ENCODE measurements around the gene SHE. TPM values are rescaled to one million over a fixed set of nuclear protein-coding genes. Genes with fewer than 3 reads are reported as not detected.
A peak's percentile ranks its signal among the peaks of the same experiment; 100 is the strongest.

Gene SHE
- polyA plus RNA-seq, 1 experiment, result not detected

- peaks cover 3% of the 10 kb centered on the region for H3K27me3 ChIP-seq (ENCODE audit: control insufficient read depth, insufficient read depth, low read length)
- POLR2A ChIA-PET, result no interaction called here
- DNase-seq (ENCODE audit: low read depth, low spot score), result no peak
- no peak overlapping the region for H3K4me3 ChIP-seq (ENCODE audit: low read depth, low read length)
- TF ChIP-seq, protein P1, sequence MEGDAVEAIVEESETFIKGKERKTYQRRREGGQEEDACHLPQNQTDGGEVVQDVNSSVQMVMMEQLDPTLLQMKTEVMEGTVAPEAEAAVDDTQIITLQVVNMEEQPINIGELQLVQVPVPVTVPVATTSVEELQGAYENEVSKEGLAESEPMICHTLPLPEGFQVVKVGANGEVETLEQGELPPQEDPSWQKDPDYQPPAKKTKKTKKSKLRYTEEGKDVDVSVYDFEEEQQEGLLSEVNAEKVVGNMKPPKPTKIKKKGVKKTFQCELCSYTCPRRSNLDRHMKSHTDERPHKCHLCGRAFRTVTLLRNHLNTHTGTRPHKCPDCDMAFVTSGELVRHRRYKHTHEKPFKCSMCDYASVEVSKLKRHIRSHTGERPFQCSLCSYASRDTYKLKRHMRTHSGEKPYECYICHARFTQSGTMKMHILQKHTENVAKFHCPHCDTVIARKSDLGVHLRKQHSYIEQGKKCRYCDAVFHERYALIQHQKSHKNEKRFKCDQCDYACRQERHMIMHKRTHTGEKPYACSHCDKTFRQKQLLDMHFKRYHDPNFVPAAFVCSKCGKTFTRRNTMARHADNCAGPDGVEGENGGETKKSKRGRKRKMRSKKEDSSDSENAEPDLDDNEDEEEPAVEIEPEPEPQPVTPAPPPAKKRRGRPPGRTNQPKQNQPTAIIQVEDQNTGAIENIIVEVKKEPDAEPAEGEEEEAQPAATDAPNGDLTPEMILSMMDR (IDR thresholded peaks at IDR 0.05; ENCODE audit: low read depth, low read length), result no peak
- no peaks in the 10 kb centered on the region for H3K9me3 ChIP-seq (ENCODE audit: control insufficient read depth, insufficient read depth, low read length)
- no peak overlapping the region for H3K27ac ChIP-seq (ENCODE audit: low read depth, low read length)
- CTCF ChIA-PET, result interaction anchor here (0.6 to 8.7 kb wide), 13 partner anchors 9 to 605 kb away, joined by 3 to 122 read pairs (median 4); no protein-coding TSS in a partner anchor
These were observed 21.2 kb downstream of the SHE start for GRCh38 chr1:154481053-154481452.

DNA sequence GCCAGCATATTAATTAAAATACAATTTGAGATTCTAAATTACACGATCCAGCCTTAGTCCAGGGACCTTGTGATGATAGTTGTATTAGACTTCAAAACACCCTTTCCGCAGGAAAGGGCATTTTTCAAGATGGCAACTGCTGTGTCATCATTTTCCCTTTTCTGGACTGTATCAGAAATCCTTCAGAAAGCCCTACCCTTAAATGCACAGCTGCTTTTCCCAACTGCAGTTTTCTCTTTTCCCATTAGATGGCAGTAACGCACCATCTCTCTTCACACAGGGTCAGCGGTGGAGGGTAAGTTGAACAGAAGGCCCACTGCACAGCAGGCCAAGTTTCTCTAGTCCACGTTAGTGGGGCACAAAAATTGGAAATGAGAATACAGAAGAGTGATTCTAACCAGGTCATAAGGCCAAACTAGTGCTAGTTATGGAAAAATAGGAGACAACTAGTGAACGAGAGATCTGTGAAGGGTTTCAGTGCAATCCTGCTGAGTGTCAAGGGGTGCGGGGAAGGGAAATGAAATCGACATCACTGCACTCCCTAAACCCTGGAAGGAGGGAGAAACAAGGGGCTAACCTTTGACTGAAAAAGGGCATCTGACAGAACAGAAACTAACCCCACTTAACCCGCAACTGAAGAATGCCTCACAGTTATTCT, 22.3 kb downstream of the SHE start:
- Histone ChIP-seq H3K4me3 (ENCODE audit: low read depth, low read length) (no peak overlapping the region), H3K27ac (ENCODE audit: low read depth, low read length) (no peak overlapping the region), H3K27me3 (ENCODE audit: control insufficient read depth, insufficient read depth, low read length) (no peaks in the 10 kb centered on the region), H3K9me3 (ENCODE audit: control insufficient read depth, insufficient read depth, low read length) (no peaks in the 10 kb centered on the region)
- TF ChIP-seq, protein P1 (IDR thresholded peaks at IDR 0.05; ENCODE audit: low read depth, low read length), result peak; percentile 95
- ChIA-PET CTCF (interaction anchor here (0.6 to 8.7 kb wide), 30 partner anchors 8 to 606 kb away, joined by 3 to 122 read pairs (median 4); partner anchors contain the start of gene PMVK), POLR2A (interaction anchor here (0.5 to 0.9 kb wide), 3 partner anchors 17 to 67 kb away, joined by 3 to 5 read pairs (median 4); no protein-coding TSS in a partner anchor)
- DNase-seq (ENCODE audit: low read depth, low spot score), result peak; percentile 76

GRCh38 chr1:154478639-154479038, 23.6 kb downstream of the SHE start:
- H3K9me3 ChIP-seq (ENCODE audit: control insufficient read depth, insufficient read depth, low read length), result no peaks in the 10 kb centered on the region
- no peaks in the 10 kb centered on the region for H3K27me3 ChIP-seq (ENCODE audit: control insufficient read depth, insufficient read depth, low read length)
- DNase-seq (ENCODE audit: low read depth, low spot score), result no peak
- H3K4me3 ChIP-seq (ENCODE audit: low read depth, low read length), result no peak overlapping the region
- TF ChIP-seq, protein P1 (IDR thresholded peaks at IDR 0.05; ENCODE audit: low read depth, low read length), result peak; percentile 11; the same call in 1 of the 2 replicates
- no peak overlapping the region for H3K27ac ChIP-seq (ENCODE audit: low read depth, low read length)
- CTCF ChIA-PET, result interaction anchor here (1.1 to 8.7 kb wide), 13 partner anchors 12 to 466 kb away, joined by 3 to 122 read pairs (median 5); no protein-coding TSS in a partner anchor
- POLR2A ChIA-PET, result interaction anchor here (0.9 kb wide), 1 partner anchor 16 kb away, joined by 4 read pairs; no protein-coding TSS in a partner anchor

DNA sequence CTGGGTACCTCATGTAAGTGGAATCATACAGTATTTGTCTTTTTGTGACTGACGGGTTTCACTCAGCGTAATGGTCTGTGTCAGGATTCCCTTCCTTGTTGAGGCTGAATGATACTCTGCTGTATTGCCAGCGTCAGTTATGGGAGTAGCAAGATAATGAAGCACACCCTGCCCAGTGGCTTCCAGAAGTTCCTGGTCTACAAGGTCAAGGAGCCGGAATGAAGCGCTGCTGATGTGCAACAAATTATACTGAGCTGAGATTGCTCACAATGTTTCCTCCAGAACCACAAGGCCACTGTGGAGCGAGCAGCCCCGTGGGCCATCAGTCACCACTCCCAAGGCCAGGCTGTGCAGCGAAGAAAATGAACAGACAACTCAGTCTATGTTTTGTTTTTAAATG, 24.2 kb downstream of the SHE start:
- ChIA-PET CTCF (interaction anchor here (0.7 to 8.7 kb wide), 3 partner anchors 68 to 82 kb away, joined by 3 to 122 read pairs (median 7); no protein-coding TSS in a partner anchor), POLR2A (no interaction called here)
- DNase-seq (ENCODE audit: low read depth, low spot score), result no peak
- Histone ChIP-seq H3K4me3 (ENCODE audit: low read depth, low read length) (no peak overlapping the region), H3K27ac (ENCODE audit: low read depth, low read length) (no peak overlapping the region), H3K9me3 (ENCODE audit: control insufficient read depth, insufficient read depth, low read length) (no peaks in the 10 kb centered on the region), H3K27me3 (ENCODE audit: control insufficient read depth, insufficient read depth, low read length) (no peaks in the 10 kb centered on the region)
- TF ChIP-seq, protein P1 (IDR thresholded peaks at IDR 0.05; ENCODE audit: low read depth, low read length), result no peak

- no peak overlapping the region for H3K27ac ChIP-seq (ENCODE audit: low read depth, low read length)
- no peak overlapping the region for H3K4me3 ChIP-seq (ENCODE audit: low read depth, low read length)
- POLR2A ChIA-PET, result no interaction called here
- H3K27me3 ChIP-seq (ENCODE audit: control insufficient read depth, insufficient read depth, low read length), result no peaks in the 10 kb centered on the region
- no peaks in the 10 kb centered on the region for H3K9me3 ChIP-seq (ENCODE audit: control insufficient read depth, insufficient read depth, low read length)
- CTCF ChIA-PET, result interaction anchor here (0.9 to 8.7 kb wide), 3 partner anchors 69 to 83 kb away, joined by 7 to 122 read pairs (median 8); no protein-coding TSS in a partner anchor
- TF ChIP-seq, protein P1 (IDR thresholded peaks at IDR 0.05; ENCODE audit: low read depth, low read length), result no peak
- no peak for DNase-seq (ENCODE audit: low read depth, low spot score)
These were observed 25.4 kb downstream of the SHE start for GRCh38 chr1:154476791-154477190.

All from AG04450 (cell line).